CD14-positive monocyte (primary cell): ENCODE data around the gene RNF111. TPM values are rescaled to one million over a fixed set of nuclear protein-coding genes. Genes with fewer than 3 reads are reported as not detected.

ENCODE experiments used
- DNase-seq, 3 donors: peaks; one replicate each; pipeline ENCODE4 v3.0.0-alpha.2; 2011 to 2022
- H2AFZ ChIP-seq: 2 replicates; pipeline ENCODE4 v1.6.0; 2012; ENCODE audit warnings: mild to moderate bottlenecking, low read depth, low read length, inconsistent platforms; ENCODE audit not compliant: insufficient read depth, poor library complexity, severe bottlenecking
- H3K27ac ChIP-seq, 2 donors: 1 replicate in 1 of 2; 2 replicates in 1 of 2; pipeline ENCODE4 v1.5.1; 2012 to 2013; ENCODE audit warnings: low read length in 2 of 2, control low read depth in 1 of 2, inconsistent platforms in 1 of 2, low read depth in 1 of 2, mild to moderate bottlenecking in 1 of 2
- H3K27me3 ChIP-seq, 2 donors: one replicate each; pipeline versions ENCODE4 v1.6.0 to v1.6.1; 2011 to 2013; ENCODE audit warnings: low read length in 2 of 2; ENCODE audit not compliant: control insufficient read depth in 2 of 2, insufficient read depth in 2 of 2
- H3K36me3 ChIP-seq, 2 donors: replicated peaks in 1 of 2; 1 replicate in 1 of 2; 2 replicates in 1 of 2; pipeline versions ENCODE4 v1.5.1 to v1.6.1; 2012 to 2013; ENCODE audit warnings: low read length in 2 of 2, control low read depth in 1 of 2, inconsistent platforms in 1 of 2, mild to moderate bottlenecking in 1 of 2; ENCODE audit not compliant: insufficient read depth in 2 of 2, control insufficient read depth in 1 of 2
- H3K4me1 ChIP-seq, 2 donors: 1 replicate in 1 of 2; 2 replicates in 1 of 2; pipeline versions ENCODE4 v1.5.1 to v1.6.1; 2012 to 2013; ENCODE audit warnings: low read length in 2 of 2, control low read depth in 1 of 2, inconsistent platforms in 1 of 2, mild to moderate bottlenecking in 1 of 2, moderate library complexity in 1 of 2; ENCODE audit not compliant: insufficient read depth in 2 of 2, control insufficient read depth in 1 of 2
- H3K4me2 ChIP-seq: replicated peaks from 2 replicates; pipeline ENCODE3; 2012; ENCODE audit warnings: low read length, moderate library complexity, mild to moderate bottlenecking; ENCODE audit not compliant: poor library complexity, severe bottlenecking; ENCODE audit errors: extremely low read depth
- H3K4me3 ChIP-seq, 3 experiments: fragments of 200-600 bp in 1 of 3; sonication (generic) in 1 of 3; replicated peaks in 1 of 3; 1 replicate in 2 of 3; 2 replicates in 1 of 3; pipeline ENCODE4 v1.5.1; 2011 to 2013; ENCODE audit warnings: low read length in 3 of 3, mild to moderate bottlenecking in 3 of 3, control low read depth in 2 of 3, low read depth in 2 of 3, inconsistent platforms in 1 of 3, moderate library complexity in 1 of 3
- H3K79me2 ChIP-seq: 2 replicates; pipeline ENCODE4 v1.6.0; 2012; ENCODE audit warnings: mild to moderate bottlenecking, control low read depth, inconsistent platforms, low read length, moderate library complexity; ENCODE audit not compliant: insufficient read depth
- H3K9ac ChIP-seq: 2 replicates; pipeline ENCODE4 v1.6.0; 2017; ENCODE audit warnings: low read length, mild to moderate bottlenecking; ENCODE audit not compliant: insufficient read depth, poor library complexity, severe bottlenecking
- H3K9me3 ChIP-seq, 2 donors: replicated peaks in 1 of 2; 1 replicate in 1 of 2; 2 replicates in 1 of 2; pipeline versions ENCODE4 v1.5.1 to v1.6.1; 2012 to 2013; ENCODE audit warnings: low read length in 2 of 2, control low read depth in 1 of 2; ENCODE audit not compliant: control insufficient read depth in 1 of 2, insufficient read depth in 1 of 2
- H4K20me1 ChIP-seq: 2 replicates; pipeline ENCODE4 v1.6.0; 2012; ENCODE audit warnings: mild to moderate bottlenecking, low read length, control low read depth, moderate library complexity; ENCODE audit not compliant: insufficient read depth
- H3K27ac Mint-ChIP-seq, 7 donors: one replicate each; pipeline ENCODE4 v1.8.0; 2020; ENCODE audit warnings: mild to moderate bottlenecking in 7 of 7, mixed read lengths in 7 of 7, moderate library complexity in 6 of 7, inconsistent platforms in 2 of 7
- H3K27me3 Mint-ChIP-seq, 3 donors: one replicate each; pipeline ENCODE4 v1.8.0; 2021 to 2022; ENCODE audit warnings: low read depth in 3 of 3, mild to moderate bottlenecking in 3 of 3, mixed read lengths in 3 of 3, moderate library complexity in 3 of 3, inconsistent platforms in 1 of 3
- H3K36me3 Mint-ChIP-seq, 2 donors: one replicate each; pipeline ENCODE4 v1.8.0; 2020; ENCODE audit warnings: mixed read lengths in 2 of 2, inconsistent platforms in 1 of 2, mild to moderate bottlenecking in 1 of 2
- H3K4me1 Mint-ChIP-seq: one replicate; pipeline ENCODE4 v1.8.0; 2020; ENCODE audit warnings: mild to moderate bottlenecking, mixed read lengths
- H3K4me3 Mint-ChIP-seq, 2 donors: one replicate each; pipeline ENCODE4 v1.8.0; 2020; ENCODE audit warnings: mild to moderate bottlenecking in 2 of 2, mixed read lengths in 2 of 2, moderate library complexity in 1 of 2
- H3K9me3 Mint-ChIP-seq, 7 donors: one replicate each; pipeline ENCODE4 v1.8.0; 2020 to 2022; ENCODE audit warnings: mixed read lengths in 7 of 7, mild to moderate bottlenecking in 6 of 7, moderate library complexity in 6 of 7, inconsistent platforms in 2 of 7
- WGBS: methylation state at CpG from one replicate; pipeline ENCODE4 v1.1.5; 2013; ENCODE audit warnings: missing lambda C conversion rate; ENCODE audit not compliant: insufficient coverage; 5-methylcytosine and 5-hydroxymethylcytosine counted together
- intact Hi-C, 2 donors: fragments of 100-400 bp; cut with micrococcal nuclease; formaldehyde crosslinking; loops; one replicate each; pipeline versions ENCODE4 v1.15.0 to v1.15.1; 2023
- polyA plus RNA-seq, 3 donors: library from polyadenylated mRNA; depleted of rRNA in 1 of 3; unstranded in 2 of 3; stranded (reverse) in 1 of 3; fragments of 300-500 nt in 2 of 3; fragments of >200 nt in 1 of 3; fragmentation: Illumina TruSeq in 2 of 3; gene quantifications; 1 replicate in 2 of 3; 2 replicates in 1 of 3; pipeline ENCODE4 v1.2.3, GENCODE V29; 2012 to 2021
- TF ChIP-seq, protein P1 (sequence below): fragments of 200-600 bp; IDR thresholded peaks from one replicate; pipeline ENCODE4 v1.8.0; 2022; ENCODE audit warnings: antibody characterized with exemption, mild to moderate bottlenecking

Gene RNF111
- polyA plus RNA-seq, 3 donors, result 10.2 to 28.0 (median 18.2) TPM

GRCh38 chr15:59014068-59014467, 26.6 kb downstream of the RNF111 start:
- TF ChIP-seq, protein P1, sequence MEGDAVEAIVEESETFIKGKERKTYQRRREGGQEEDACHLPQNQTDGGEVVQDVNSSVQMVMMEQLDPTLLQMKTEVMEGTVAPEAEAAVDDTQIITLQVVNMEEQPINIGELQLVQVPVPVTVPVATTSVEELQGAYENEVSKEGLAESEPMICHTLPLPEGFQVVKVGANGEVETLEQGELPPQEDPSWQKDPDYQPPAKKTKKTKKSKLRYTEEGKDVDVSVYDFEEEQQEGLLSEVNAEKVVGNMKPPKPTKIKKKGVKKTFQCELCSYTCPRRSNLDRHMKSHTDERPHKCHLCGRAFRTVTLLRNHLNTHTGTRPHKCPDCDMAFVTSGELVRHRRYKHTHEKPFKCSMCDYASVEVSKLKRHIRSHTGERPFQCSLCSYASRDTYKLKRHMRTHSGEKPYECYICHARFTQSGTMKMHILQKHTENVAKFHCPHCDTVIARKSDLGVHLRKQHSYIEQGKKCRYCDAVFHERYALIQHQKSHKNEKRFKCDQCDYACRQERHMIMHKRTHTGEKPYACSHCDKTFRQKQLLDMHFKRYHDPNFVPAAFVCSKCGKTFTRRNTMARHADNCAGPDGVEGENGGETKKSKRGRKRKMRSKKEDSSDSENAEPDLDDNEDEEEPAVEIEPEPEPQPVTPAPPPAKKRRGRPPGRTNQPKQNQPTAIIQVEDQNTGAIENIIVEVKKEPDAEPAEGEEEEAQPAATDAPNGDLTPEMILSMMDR, result no peak
- Mint-ChIP-seq H3K4me1 (peaks cover 16% of the 10 kb centered on the region), H3K36me3 (peaks cover 13 to 36% of the 10 kb centered on the region in 2 donors), H3K27ac (no peak overlapping the region), H3K4me3 (no peak overlapping the region), H3K27me3 (no peaks in the 10 kb centered on the region), H3K9me3 (no peaks in the 10 kb centered on the region)
- H3K27ac ChIP-seq, result no peak overlapping the region
- peaks cover 9 to 22% of the 10 kb centered on the region in 2 donors for H3K36me3 ChIP-seq
- no peaks in the 10 kb centered on the region for H3K9me3 ChIP-seq
- peaks cover 2 to 12% of the 10 kb centered on the region in 2 donors for H3K4me1 ChIP-seq
- no peak overlapping the region for H3K9ac ChIP-seq
- H3K4me3 ChIP-seq, result no peak overlapping the region
- peaks cover 93% of the 10 kb centered on the region for H3K79me2 ChIP-seq
- H4K20me1 ChIP-seq, result peaks cover 95% of the 10 kb centered on the region
- H2AFZ ChIP-seq, result no peak overlapping the region
- H3K27me3 ChIP-seq, result no peaks in the 10 kb centered on the region
- no peak overlapping the region for H3K4me2 ChIP-seq
- intact Hi-C loops, result no loop called here
- no CpG with 5 or more reads among the region's 1 CpG for WGBS
- no peak for DNase-seq

DNA sequence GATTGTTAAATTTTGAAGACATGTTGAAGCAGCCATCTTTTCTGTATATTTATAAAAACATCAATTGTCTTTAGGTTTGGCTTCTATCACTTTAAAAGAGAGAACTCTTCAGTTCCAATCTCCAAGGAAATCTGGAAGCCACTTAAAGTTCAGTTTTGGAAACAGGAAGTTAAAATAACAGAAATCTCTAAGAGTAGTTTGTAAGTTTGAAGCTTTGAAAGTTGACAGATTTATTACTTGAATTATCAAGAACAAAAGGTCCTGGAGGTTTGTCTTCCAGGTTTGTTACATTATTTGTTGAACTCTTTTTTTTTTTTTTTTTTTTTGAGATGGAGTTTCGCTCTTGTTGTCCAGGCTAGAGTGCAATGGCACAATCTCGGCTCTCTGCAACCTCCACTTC, 30.0 kb downstream of the RNF111 start:
- intact Hi-C loops, result no loop called here
- no peak overlapping the region for H3K4me3 ChIP-seq
- H3K4me2 ChIP-seq, result no peak overlapping the region
- 50% methylated on average over 2 of the region's 2 CpGs for WGBS
- H3K36me3 ChIP-seq, result peaks cover 16 to 44% of the 10 kb centered on the region in 2 donors
- H3K27ac Mint-ChIP-seq, result peak overlapping the region in 3 of 7 donors; percentile 8 to 66 (median 37)
- H3K4me3 Mint-ChIP-seq, result no peak overlapping the region
- TF ChIP-seq, protein P1, result no peak
- no peaks in the 10 kb centered on the region for H3K27me3 Mint-ChIP-seq
- H3K4me1 Mint-ChIP-seq, result peaks cover 5% of the 10 kb centered on the region
- no peak overlapping the region for H2AFZ ChIP-seq
- peaks cover 24 to 47% of the 10 kb centered on the region in 2 donors for H3K36me3 Mint-ChIP-seq
- H3K27ac ChIP-seq, result peak overlapping the region in 1 of 2 donors; percentile 58
- peaks cover 92% of the 10 kb centered on the region for H3K79me2 ChIP-seq
- peaks cover 94% of the 10 kb centered on the region for H4K20me1 ChIP-seq
- H3K9me3 ChIP-seq, result no peaks in the 10 kb centered on the region
- H3K27me3 ChIP-seq, result no peaks in the 10 kb centered on the region
- peak in 1 of 3 donors; percentile 7 for DNase-seq
- H3K9ac ChIP-seq, result no peak overlapping the region
- peaks cover 0 to 5% of the 10 kb centered on the region in 2 donors for H3K4me1 ChIP-seq
- H3K9me3 Mint-ChIP-seq, result peaks cover 0 to 1% (median 0%) of the 10 kb centered on the region in 7 donors
